Stimulated activated CD8-positive, alpha-beta memory T cell treated with anti-CD3 and anti-CD28 coated beads, Interleukin-7, amount 100 ng/mL, for 24 hours (primary cell): Measurements from ENCODE around the gene TAF13.
"Not testable (repeated sequence)": the region's sequence is repeated elsewhere in the genome, so short reads cannot be mapped to it uniquely, and the experiment has no call there.

Experiments
- DNase-seq: peaks from one replicate; pipeline ENCODE4 v3.0.0-alpha.2; 2020; ENCODE audit warnings: low read depth

TAF13 gene

GRCh38 chr1:109046671-109047070, 29.1 kb downstream of the TAF13 start:
- no peak for DNase-seq

- no peak for DNase-seq
Observed at GRCh38 chr1:109045595-109045994, 30.2 kb downstream of the TAF13 start.

GRCh38 chr1:109041621-109042468, 34.0 kb downstream of the TAF13 start, which contains the start of gene WDR47:
WDR47 (minus strand) TSS chr1:109042102; CDS start chr1:109023512, 18,590 bp downstream.
- peak; percentile 82 for DNase-seq

GRCh38 chr1:109040989-109041620, 34.7 kb downstream of the TAF13 start:
- DNase-seq, result peak; percentile 1

GRCh38 chr1:109040627-109040988, 35.2 kb downstream of the TAF13 start:
- DNase-seq, result no peak

- DNase-seq, result no peak
Observed at GRCh38 chr1:109034382-109034781, 41.4 kb downstream of the TAF13 start.

GRCh38 chr1:109029493-109029892, 46.3 kb downstream of the TAF13 start:
- not testable (repeated sequence) for DNase-seq

GRCh38 chr1:109027841-109028240, 48.0 kb downstream of the TAF13 start:
- DNase-seq, result no peak

- DNase-seq, result no peak
Observed at GRCh38 chr1:109025694-109026093, 50.1 kb downstream of the TAF13 start.

- no peak for DNase-seq
Observed at GRCh38 chr1:109024646-109025045, 51.2 kb downstream of the TAF13 start.

GRCh38 chr1:109020693-109021257, 55.0 kb downstream of the TAF13 start:
- DNase-seq, result no peak

- not testable (repeated sequence) for DNase-seq
Observed at GRCh38 chr1:109017719-109018118, 58.1 kb downstream of the TAF13 start.

GRCh38 chr1:109017134-109017533, 58.7 kb downstream of the TAF13 start:
- no peak for DNase-seq
